Ishikawa (cell line): ENCODE measurements around the gene C13orf46.

ENCODE experiments used
- CEBPB ChIP-seq: IDR thresholded peaks from 2 replicates; pipeline ENCODE4 v1.6.1; 2012
- CREB1 ChIP-seq: IDR thresholded peaks from 2 replicates; pipeline ENCODE4 v1.6.1; 2012; ENCODE audit warnings: low read depth
- EGR1 ChIP-seq: IDR thresholded peaks from 2 replicates; pipeline ENCODE4 v1.6.1; 2012
- EP300 ChIP-seq: IDR thresholded peaks from 2 replicates; pipeline ENCODE4 v1.6.1; 2012; ENCODE audit warnings: borderline replicate concordance
- FOXM1 ChIP-seq: IDR thresholded peaks from 2 replicates; pipeline ENCODE4 v1.6.1; 2012; ENCODE audit warnings: low read depth, borderline replicate concordance
- MAX ChIP-seq: IDR thresholded peaks from 2 replicates; pipeline ENCODE4 v1.6.1; 2012
- NFIC ChIP-seq: IDR thresholded peaks from 2 replicates; pipeline ENCODE4 v1.6.1; 2012
- RAD21 ChIP-seq: IDR thresholded peaks from 2 replicates; pipeline ENCODE4 v1.6.1; 2012; ENCODE audit warnings: low read depth
- REST ChIP-seq: IDR thresholded peaks from 2 replicates; pipeline ENCODE4 v1.6.1; 2012; ENCODE audit warnings: low read depth, mild to moderate bottlenecking
- TAF1 ChIP-seq: IDR thresholded peaks from 2 replicates; pipeline ENCODE4 v1.6.1; 2012; ENCODE audit warnings: low read depth, mild to moderate bottlenecking
- TCF12 ChIP-seq: IDR thresholded peaks from 2 replicates; pipeline ENCODE4 v1.6.1; 2012; ENCODE audit warnings: low read depth
- TEAD4 ChIP-seq: IDR thresholded peaks from 2 replicates; pipeline ENCODE4 v1.6.1; 2012
- USF1 ChIP-seq: IDR thresholded peaks from 2 replicates; pipeline ENCODE4 v1.6.1; 2012
- YY1 ChIP-seq: IDR thresholded peaks from 2 replicates; pipeline ENCODE4 v1.6.1; 2012; ENCODE audit warnings: low read depth
- ZBTB7A ChIP-seq: IDR thresholded peaks from 2 replicates; pipeline ENCODE4 v1.6.1; 2012; ENCODE audit warnings: low read depth

Gene C13orf46

GRCh38 chr13:113999618-113999910 lies 25.7 kb upstream of the C13orf46 start:
- TF ChIP-seq CEBPB: no peak
- TF ChIP-seq RAD21: no peak
- TF ChIP-seq YY1: no peak
- no peak for TF ChIP-seq EGR1
- no peak for TF ChIP-seq REST
- no peak for TF ChIP-seq TEAD4
- no peak for TF ChIP-seq MAX
- TF ChIP-seq TCF12: no peak
- no peak; the same call in 1 of the 2 replicates for TF ChIP-seq ZBTB7A
- no peak for TF ChIP-seq NFIC
- no peak for TF ChIP-seq TAF1
- no peak for TF ChIP-seq EP300
- TF ChIP-seq USF1: no peak
- no peak for TF ChIP-seq FOXM1

GRCh38 chr13:113998781-113999617 lies 25.1 kb upstream of the C13orf46 start:
- no peak for TF ChIP-seq YY1
- TF ChIP-seq CEBPB: no peak
- no peak for TF ChIP-seq FOXM1
- TF ChIP-seq TEAD4: no peak
- no peak for TF ChIP-seq TCF12
- no peak for TF ChIP-seq REST

- TF ChIP-seq REST (no peak), MAX (no peak), RAD21 (no peak), ZBTB7A (no peak), EGR1 (no peak), NFIC (no peak), TAF1 (no peak), CEBPB (no peak), TCF12 (no peak), TEAD4 (no peak), USF1 (no peak), EP300 (no peak), FOXM1 (no peak), YY1 (no peak), CREB1 (no peak)
Measured at GRCh38 chr13:113997845-113998751, 24.2 kb upstream of the C13orf46 start.
